ENCODE data around the gene MEIOC. TPM values are rescaled to one million over a fixed set of nuclear protein-coding genes. Genes with fewer than 3 reads are reported as not detected.

Gene MEIOC
- total RNA-seq: not detected in 2 replicates

DNA sequence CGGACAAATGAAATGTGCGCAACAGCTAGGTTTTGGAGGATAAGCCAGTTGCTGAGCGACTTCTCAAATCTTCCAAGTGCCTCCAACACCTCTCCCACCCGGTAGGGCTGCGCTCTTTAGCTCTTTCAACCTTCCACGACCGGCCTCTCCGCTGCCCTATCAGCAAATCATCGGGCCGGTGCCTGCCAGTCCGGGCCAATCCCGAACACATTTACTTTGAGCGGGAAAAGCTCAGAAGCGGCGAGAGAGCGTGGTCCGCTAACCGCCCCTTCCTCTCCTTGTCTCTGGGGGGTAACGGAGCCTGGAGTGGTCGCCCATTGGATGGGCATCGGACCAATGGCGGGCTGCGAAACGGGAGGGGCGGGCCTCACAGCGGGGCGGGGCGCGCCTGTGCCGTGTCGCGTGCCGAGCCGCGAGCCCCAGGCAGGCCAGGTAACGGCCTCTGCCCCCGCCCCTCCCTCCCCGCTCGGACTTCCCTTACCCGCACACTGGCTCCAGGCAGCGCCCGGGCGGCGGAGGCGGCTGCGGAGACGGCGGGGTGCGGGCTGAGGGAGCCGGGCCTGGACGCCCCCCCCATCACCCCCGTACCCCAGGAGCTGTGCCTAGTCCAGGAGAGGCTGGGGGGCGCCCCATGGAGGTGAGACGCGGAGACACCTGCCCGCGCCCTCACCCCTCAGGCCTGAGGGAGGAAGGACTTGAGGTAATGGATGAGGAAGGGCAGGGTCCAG lies at the start of gene MEIOC:
TSS of gene MEIOC (plus strand) at position 486 of the 728 bp plus-strand sequence. CDS start at position 632, 146 bp downstream.

GRCh38 chr17:44689477-44690217 lies 33.4 kb downstream of the MEIOC start, which contains the start of gene CCDC43:
Gene CCDC43, minus strand, starts transcription at chr17:44689776. Its CDS starts 23 bp downstream, at chr17:44689753.

DNA sequence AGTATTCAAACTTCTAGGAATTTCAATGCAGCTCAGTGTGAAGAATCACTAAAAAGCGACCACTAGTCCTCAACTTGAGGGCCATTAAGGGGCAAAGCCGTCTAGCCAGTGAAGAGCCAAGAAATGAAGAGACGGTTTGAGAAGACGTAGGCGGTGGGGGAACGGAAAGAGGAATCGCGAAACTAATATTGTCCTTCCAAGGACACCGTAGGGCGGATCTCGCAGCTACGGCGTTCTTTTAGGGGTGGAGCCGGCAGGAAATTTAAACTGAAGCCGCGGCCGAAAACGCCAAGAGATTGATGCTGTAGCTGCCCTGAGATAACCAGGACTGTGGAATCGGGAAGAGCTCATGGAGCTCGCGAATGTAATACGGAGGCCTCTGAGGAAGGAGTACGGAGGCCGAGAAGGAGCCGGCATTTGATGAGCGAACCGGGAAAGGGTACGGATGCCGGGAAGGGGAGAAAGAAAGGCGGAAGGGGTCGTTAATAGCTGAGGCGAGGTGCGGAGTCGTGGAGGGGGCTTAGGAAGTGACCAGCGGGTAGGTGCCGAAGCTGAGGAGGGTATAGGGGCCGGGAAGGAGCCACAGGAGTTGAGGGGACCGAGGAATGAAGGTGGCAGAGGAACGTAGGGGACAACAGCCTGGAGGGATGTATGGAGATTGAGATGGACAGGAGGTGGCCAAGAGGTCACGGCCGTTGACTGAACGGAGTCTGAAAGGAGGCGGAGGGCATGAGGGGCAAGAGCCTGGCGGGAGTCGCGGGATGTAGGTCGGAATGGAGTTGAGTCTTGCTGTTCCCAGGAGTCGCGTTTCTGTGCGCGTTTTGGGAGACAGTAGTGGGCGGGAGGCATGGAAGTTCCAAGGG lies 52.4 kb downstream of the MEIOC start, which contains the start of gene DBF4B:
TSS of gene DBF4B (plus strand) at position 265 of the 863 bp plus-strand sequence. CDS start at position 421, 156 bp downstream.

Other genes with a start within 250 kb of the MEIOC start
- 9.1 and 11.4 TPM in 2 replicates for gene GPATCH8, start 153.1 kb upstream of the MEIOC start, total RNA-seq
- 19.7 and 22.8 TPM in 2 replicates for gene FZD2, start 99.0 kb upstream of the MEIOC start, total RNA-seq
- 18.0 and 18.7 TPM in 2 replicates for gene CCDC43, start 33.3 kb downstream of the MEIOC start, total RNA-seq
- 1.0 and 1.5 TPM in 2 replicates for gene DBF4B, start 52.2 kb downstream of the MEIOC start, total RNA-seq
- 2.6 and 2.7 TPM in 2 replicates for gene ADAM11, start 102.5 kb downstream of the MEIOC start, total RNA-seq
- 4.3 and 5.3 TPM in 2 replicates for gene GJC1, start 173.8 kb downstream of the MEIOC start, total RNA-seq
- gene HIGD1B, start 191.4 kb downstream of the MEIOC start, total RNA-seq: not detected in 2 replicates
- 34.5 and 46.6 TPM in 2 replicates for gene EFTUD2, start 243.0 kb downstream of the MEIOC start, total RNA-seq

Measured in pericardium fibroblast (primary cell).